T-helper 2 cell treated with Interferon-gamma antibody and Interleukin-4, amounts not matched to agents 5 μg/mL and 100 μg/mL, for 36 hours (primary cell): Measurements from ENCODE around the gene RAB30.
"Not testable (repeated sequence)": the region's sequence is repeated elsewhere in the genome, so short reads cannot be mapped to it uniquely, and the experiment has no call there.

Source experiments
- DNase-seq: peaks from one replicate; pipeline ENCODE4 v3.0.0; 2021; ENCODE audit warnings: low spot score
- H3K27ac Mint-ChIP-seq: one replicate; pipeline ENCODE4 v1.8.0; 2021; ENCODE audit warnings: mild to moderate bottlenecking, mixed read lengths
- H3K27me3 Mint-ChIP-seq: one replicate; pipeline ENCODE4 v1.8.0; 2021; ENCODE audit warnings: low read depth, mixed read lengths
- H3K36me3 Mint-ChIP-seq: one replicate; pipeline ENCODE4 v1.8.0; 2021; ENCODE audit warnings: low read depth, mixed read lengths
- H3K4me1 Mint-ChIP-seq: one replicate; pipeline ENCODE4 v1.8.0; 2021; ENCODE audit warnings: low read depth, mixed read lengths
- H3K4me3 Mint-ChIP-seq: one replicate; pipeline ENCODE4 v1.8.0; 2022; ENCODE audit warnings: mild to moderate bottlenecking, moderate library complexity, mixed read lengths
- H3K9me3 Mint-ChIP-seq: one replicate; pipeline ENCODE4 v1.8.0; 2021; ENCODE audit warnings: mixed read lengths

Gene RAB30

DNA sequence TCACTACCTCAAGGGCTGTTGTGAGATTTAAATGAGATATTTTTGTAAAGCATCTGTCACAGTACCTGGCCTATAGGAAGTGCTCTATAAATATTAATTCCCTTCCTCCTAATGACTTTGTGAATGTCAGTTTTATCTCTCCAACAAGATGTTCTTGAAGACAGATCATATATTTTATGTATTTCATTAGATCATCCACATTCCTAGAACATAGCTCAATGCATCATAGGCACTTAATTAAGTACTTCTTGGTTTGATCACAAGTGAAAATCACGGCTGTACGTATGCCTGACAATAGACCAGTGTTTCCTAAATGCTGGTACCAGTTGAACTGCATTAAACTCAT, 49.9 kb downstream of the RAB30 start:
- H3K4me3 Mint-ChIP-seq = no peak overlapping the region
- H3K27ac Mint-ChIP-seq = no peak overlapping the region
- no peaks in the 10 kb centered on the region for H3K9me3 Mint-ChIP-seq
- DNase-seq = no peak
- H3K27me3 Mint-ChIP-seq = no peaks in the 10 kb centered on the region
- peaks cover 23% of the 10 kb centered on the region for H3K4me1 Mint-ChIP-seq
- peaks cover 5% of the 10 kb centered on the region for H3K36me3 Mint-ChIP-seq

GRCh38 chr11:83020942-83021779, 50.5 kb downstream of the RAB30 start:
- Mint-ChIP-seq H3K27ac (no peak overlapping the region), H3K36me3 (peaks cover 5% of the 10 kb centered on the region), H3K9me3 (no peaks in the 10 kb centered on the region), H3K27me3 (no peaks in the 10 kb centered on the region), H3K4me1 (peaks cover 19% of the 10 kb centered on the region), H3K4me3 (no peak overlapping the region)
- no peak for DNase-seq

- H3K4me1 Mint-ChIP-seq = peaks cover 15% of the 10 kb centered on the region
- no peak overlapping the region for H3K4me3 Mint-ChIP-seq
- no peak overlapping the region for H3K27ac Mint-ChIP-seq
- no peaks in the 10 kb centered on the region for H3K27me3 Mint-ChIP-seq
- no peaks in the 10 kb centered on the region for H3K9me3 Mint-ChIP-seq
- H3K36me3 Mint-ChIP-seq = peaks cover 7% of the 10 kb centered on the region
- DNase-seq = no peak
These were observed 51.7 kb downstream of the RAB30 start for GRCh38 chr11:83019888-83020579.

DNA sequence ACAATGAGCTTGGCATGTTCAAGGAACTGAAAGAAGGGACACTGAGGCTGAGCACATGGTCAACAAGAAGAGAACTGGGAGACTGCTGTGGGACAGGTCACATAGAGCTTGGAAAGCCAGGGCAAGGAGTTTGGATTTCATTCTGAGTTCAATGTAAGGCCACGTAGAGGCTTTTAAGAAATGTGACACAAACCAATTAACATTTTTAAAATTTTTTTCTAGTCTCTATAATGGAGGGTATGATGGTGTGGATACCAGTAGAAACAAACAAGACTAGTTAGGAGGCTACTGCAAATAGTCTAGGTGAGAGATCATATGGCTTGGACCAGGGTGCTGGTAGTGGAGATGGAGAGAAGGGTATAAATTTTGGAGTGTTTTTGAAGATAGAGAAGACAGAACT, 56.7 kb downstream of the RAB30 start:
- H3K27ac Mint-ChIP-seq = no peak overlapping the region
- no peak overlapping the region for H3K4me3 Mint-ChIP-seq
- DNase-seq = no peak
- peaks cover 10% of the 10 kb centered on the region for H3K4me1 Mint-ChIP-seq
- no peaks in the 10 kb centered on the region for H3K27me3 Mint-ChIP-seq
- H3K9me3 Mint-ChIP-seq = no peaks in the 10 kb centered on the region
- peaks cover 7% of the 10 kb centered on the region for H3K36me3 Mint-ChIP-seq

DNA sequence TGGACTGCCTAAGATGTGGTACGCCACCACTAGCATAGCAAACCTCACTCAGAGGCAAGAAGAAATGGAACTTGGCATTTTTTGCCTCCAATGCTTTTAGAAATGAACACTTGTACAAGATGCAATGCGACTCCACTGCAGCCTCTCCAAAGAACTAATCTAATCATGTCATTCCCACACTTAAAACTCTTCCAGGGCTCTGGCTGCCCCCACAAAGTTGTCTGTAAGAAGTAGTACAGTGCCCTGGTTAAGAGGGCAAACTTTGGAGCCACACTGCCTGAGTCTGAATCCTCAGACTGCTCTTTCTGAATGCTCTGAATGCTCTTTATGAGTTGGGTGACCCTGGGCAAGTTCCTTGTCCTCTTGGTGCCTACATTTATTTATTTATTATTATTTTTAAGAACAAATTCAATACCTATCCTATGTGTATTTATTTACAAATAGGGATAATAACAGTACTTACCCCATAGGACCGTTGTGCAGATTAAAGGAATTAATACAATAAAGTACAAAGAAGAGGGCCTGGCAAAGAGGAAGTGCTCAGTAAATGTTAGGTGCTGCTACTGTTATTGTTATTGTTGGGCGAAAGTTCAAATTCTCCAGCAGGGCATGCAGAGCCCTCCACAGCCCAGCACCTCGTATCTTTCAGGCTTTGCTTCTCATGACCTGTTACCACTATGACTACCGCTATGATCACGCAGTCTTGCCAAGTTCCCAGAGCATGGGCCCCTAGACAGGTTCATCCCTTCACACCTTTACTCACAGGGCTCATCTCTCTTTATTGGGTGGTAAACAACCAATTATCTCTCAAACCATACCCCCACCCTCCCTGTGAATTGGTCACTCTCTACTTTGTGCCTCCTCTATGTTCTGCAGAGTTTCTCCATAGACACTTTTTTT, 59.3 kb downstream of the RAB30 start:
- no peaks in the 10 kb centered on the region for H3K9me3 Mint-ChIP-seq
- peaks cover 4% of the 10 kb centered on the region for H3K36me3 Mint-ChIP-seq
- H3K4me1 Mint-ChIP-seq = peaks cover 23% of the 10 kb centered on the region
- H3K27me3 Mint-ChIP-seq = no peaks in the 10 kb centered on the region
- no peak overlapping the region for H3K27ac Mint-ChIP-seq
- no peak overlapping the region for H3K4me3 Mint-ChIP-seq
- no peak for DNase-seq

- DNase-seq = no peak
- peaks cover 4% of the 10 kb centered on the region for H3K36me3 Mint-ChIP-seq
- H3K9me3 Mint-ChIP-seq = no peaks in the 10 kb centered on the region
- no peaks in the 10 kb centered on the region for H3K27me3 Mint-ChIP-seq
- no peak overlapping the region for H3K27ac Mint-ChIP-seq
- no peak overlapping the region for H3K4me3 Mint-ChIP-seq
- peaks cover 30% of the 10 kb centered on the region for H3K4me1 Mint-ChIP-seq
These were observed 60.1 kb downstream of the RAB30 start for GRCh38 chr11:83011333-83012167.

DNA sequence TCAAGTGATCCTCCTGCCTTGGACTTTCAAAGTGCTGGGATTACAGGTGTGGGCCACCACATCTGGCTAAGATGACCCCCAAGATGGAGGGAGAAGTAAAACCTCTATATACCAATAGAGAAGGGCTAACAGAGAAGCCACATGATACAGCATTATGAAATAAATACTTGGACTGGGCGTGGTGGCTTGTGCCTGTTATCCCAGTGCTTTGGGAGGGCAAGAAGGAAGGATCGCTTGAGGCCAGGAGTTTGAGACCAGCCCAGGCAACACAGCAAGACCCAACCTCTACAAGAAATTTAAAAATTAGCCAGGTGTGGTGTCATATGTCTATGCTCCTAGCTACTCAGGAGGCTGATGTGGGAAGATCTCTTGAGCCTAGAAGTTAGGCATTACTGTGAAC, 61.7 kb downstream of the RAB30 start:
- Mint-ChIP-seq H3K4me3 (no peak overlapping the region), H3K4me1 (peaks cover 39% of the 10 kb centered on the region), H3K27ac (no peak overlapping the region), H3K27me3 (no peaks in the 10 kb centered on the region), H3K9me3 (no peaks in the 10 kb centered on the region), H3K36me3 (peaks cover 2% of the 10 kb centered on the region)
- no peak for DNase-seq

DNA sequence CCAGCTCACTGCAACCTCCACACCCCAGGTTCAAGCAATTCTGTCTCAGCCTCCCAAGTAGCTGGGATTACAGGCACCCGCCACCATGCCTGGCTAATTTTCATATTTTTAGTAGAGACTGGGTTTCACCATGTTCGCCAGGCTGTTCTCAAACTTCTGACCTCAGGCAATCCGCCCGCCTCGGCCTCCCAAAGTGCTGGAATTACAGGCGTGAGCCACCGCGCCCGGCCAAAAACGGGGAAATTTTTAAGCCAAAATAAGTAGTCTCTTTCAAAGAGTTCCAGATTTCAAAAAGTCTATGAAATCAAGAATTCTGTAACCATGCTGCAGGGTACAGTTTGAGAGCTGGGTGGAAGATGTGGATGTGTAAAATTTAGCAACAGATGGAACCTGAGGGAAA, 62.6 kb downstream of the RAB30 start:
- not testable (repeated sequence) for H3K36me3 Mint-ChIP-seq, H3K4me3 Mint-ChIP-seq, H3K27ac Mint-ChIP-seq, DNase-seq, H3K27me3 Mint-ChIP-seq, H3K9me3 Mint-ChIP-seq
- peaks cover 42% of the 10 kb centered on the region for H3K4me1 Mint-ChIP-seq

DNA sequence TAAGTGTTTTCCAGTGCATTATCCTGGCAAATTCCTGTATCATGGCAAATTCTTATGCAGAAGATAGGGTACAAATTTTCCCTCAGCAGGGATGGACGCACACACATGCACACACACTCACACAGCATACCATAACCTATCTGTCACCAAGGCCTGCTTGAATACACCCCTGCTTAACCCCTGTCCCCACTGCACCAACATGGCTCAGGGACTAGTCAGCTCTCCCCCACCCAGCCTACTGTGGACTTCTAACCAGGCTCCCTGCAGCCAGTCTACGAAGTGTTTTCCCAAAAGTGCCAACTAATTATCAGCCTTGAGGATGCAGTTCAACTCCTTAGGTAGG, 63.1 kb downstream of the RAB30 start:
- H3K4me3 Mint-ChIP-seq = no peak overlapping the region
- H3K36me3 Mint-ChIP-seq = peaks cover 2% of the 10 kb centered on the region
- no peaks in the 10 kb centered on the region for H3K27me3 Mint-ChIP-seq
- no peaks in the 10 kb centered on the region for H3K9me3 Mint-ChIP-seq
- no peak for DNase-seq
- H3K27ac Mint-ChIP-seq = no peak overlapping the region
- H3K4me1 Mint-ChIP-seq = peaks cover 41% of the 10 kb centered on the region

GRCh38 chr11:83007909-83008580, 63.7 kb downstream of the RAB30 start:
- no peaks in the 10 kb centered on the region for H3K9me3 Mint-ChIP-seq
- H3K4me1 Mint-ChIP-seq = peaks cover 41% of the 10 kb centered on the region
- peaks cover 2% of the 10 kb centered on the region for H3K36me3 Mint-ChIP-seq
- H3K27me3 Mint-ChIP-seq = no peaks in the 10 kb centered on the region
- peak overlapping the region; percentile 16 for H3K4me3 Mint-ChIP-seq
- DNase-seq = no peak
- peak overlapping the region; percentile 4 for H3K27ac Mint-ChIP-seq

DNA sequence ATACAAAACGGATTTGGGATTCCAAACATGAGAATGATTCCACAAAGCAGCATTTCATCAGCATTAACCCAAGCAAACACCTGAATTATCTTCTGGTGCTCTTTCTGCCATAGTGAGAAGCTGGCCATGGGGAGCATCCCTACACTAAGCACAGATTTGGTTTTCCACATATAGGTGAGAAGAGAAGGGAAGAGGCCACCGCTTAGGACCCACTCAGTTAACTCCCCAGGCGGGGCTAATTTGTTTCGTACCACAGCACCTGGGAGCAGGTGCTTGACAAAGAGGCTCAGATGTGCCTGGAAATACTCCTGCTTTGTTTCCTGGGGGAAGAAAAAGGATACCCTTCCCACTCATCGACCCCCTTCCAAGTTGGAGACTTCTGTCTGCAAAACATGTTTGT, 64.2 kb downstream of the RAB30 start:
- peaks cover 2% of the 10 kb centered on the region for H3K36me3 Mint-ChIP-seq
- H3K4me1 Mint-ChIP-seq = peaks cover 41% of the 10 kb centered on the region
- DNase-seq = no peak
- H3K4me3 Mint-ChIP-seq = peak overlapping the region; percentile 16
- H3K27ac Mint-ChIP-seq = no peak overlapping the region
- no peaks in the 10 kb centered on the region for H3K27me3 Mint-ChIP-seq
- no peaks in the 10 kb centered on the region for H3K9me3 Mint-ChIP-seq

- H3K27ac Mint-ChIP-seq = peak overlapping the region; percentile 78
These were observed 64.8 kb downstream of the RAB30 start for GRCh38 chr11:83006877-83007330.

More at GRCh38 chr11:83006877-83007330, 64.8 kb downstream of the RAB30 start:
- Mint-ChIP-seq H3K4me3 (peak overlapping the region; percentile 70), H3K9me3 (no peaks in the 10 kb centered on the region), H3K36me3 (peaks cover 2% of the 10 kb centered on the region), H3K4me1 (peaks cover 45% of the 10 kb centered on the region), H3K27me3 (no peaks in the 10 kb centered on the region)
- DNase-seq = peak; percentile 54
